ENCODE measurements around the gene DAW1. TPM values are rescaled to one million over a fixed set of nuclear protein-coding genes. Genes with fewer than 3 reads are reported as not detected.
A peak's percentile ranks its signal among the peaks of the same experiment; 100 is the strongest.

DAW1 gene
- total and polyA plus RNA-seq, 12 donors, result 0.26 TPM; not detected in 11

GRCh38 chr2:227890495-227891079, 19.2 kb downstream of the DAW1 start:
- H3K9me3 ChIP-seq (replicated peaks in 1 of 3), result no peaks in the 10 kb centered on the region
- DNase-seq, result no peak
- H3K27ac ChIP-seq, result no peak overlapping the region
- WGBS, 4 donors, result 0 to 1% (median 0%) methylated on average over 2 of the region's 2 CpGs
- intact Hi-C loops (cut with DNase I), result no loop called here
- H3K4me1 ChIP-seq (replicated peaks in 1 of 2), result no peaks in the 10 kb centered on the region
- TF ChIP-seq CTCF (IDR thresholded peaks at IDR 0.05), result peak; percentile 38 to 72 (median 56)
- no peak for TF ChIP-seq POLR2A (IDR thresholded peaks at IDR 0.05)
- no peaks in the 10 kb centered on the region for H3K27me3 ChIP-seq
- H3K36me3 ChIP-seq (replicated peaks in 1 of 2), result no peaks in the 10 kb centered on the region
- no peak overlapping the region for H3K4me3 ChIP-seq

- WGBS, 4 donors, result 75 to 83% (median 81%) methylated on average over 2 of the region's 2 CpGs
- TF ChIP-seq CTCF (IDR thresholded peaks at IDR 0.05), result no peak
- TF ChIP-seq POLR2A (IDR thresholded peaks at IDR 0.05), result no peak
- no peak overlapping the region for H3K27ac ChIP-seq
- no peak overlapping the region for H3K4me3 ChIP-seq
- no peaks in the 10 kb centered on the region for H3K27me3 ChIP-seq
- no peak for DNase-seq
- intact Hi-C loops (cut with DNase I), result no loop called here
- no peaks in the 10 kb centered on the region for H3K4me1 ChIP-seq (replicated peaks in 1 of 2)
- H3K9me3 ChIP-seq (replicated peaks in 1 of 3), result no peaks in the 10 kb centered on the region
- H3K36me3 ChIP-seq (replicated peaks in 1 of 2), result no peaks in the 10 kb centered on the region
Measured at GRCh38 chr2:227891673-227892072, 20.2 kb downstream of the DAW1 start.

- H3K36me3 ChIP-seq (replicated peaks in 1 of 2), result no peaks in the 10 kb centered on the region
- TF ChIP-seq POLR2A (IDR thresholded peaks at IDR 0.05) (no peak), CTCF (IDR thresholded peaks at IDR 0.05) (no peak)
- no peaks in the 10 kb centered on the region for H3K27me3 ChIP-seq
- WGBS, 4 donors, result 62 to 70% (median 64%) methylated on average over 1 to 2 of the region's 2 CpGs
- DNase-seq, result no peak
- H3K4me1 ChIP-seq (replicated peaks in 1 of 2), result no peaks in the 10 kb centered on the region
- intact Hi-C loops (cut with DNase I), result no loop called here
- no peak overlapping the region for H3K27ac ChIP-seq
- H3K4me3 ChIP-seq, result no peak overlapping the region
- H3K9me3 ChIP-seq (replicated peaks in 1 of 3), result no peaks in the 10 kb centered on the region
Measured at GRCh38 chr2:227903381-227903780, 31.9 kb downstream of the DAW1 start.

- no peaks in the 10 kb centered on the region for H3K36me3 ChIP-seq (replicated peaks in 1 of 2)
- no peak for DNase-seq
- no peak for TF ChIP-seq CTCF (IDR thresholded peaks at IDR 0.05)
- TF ChIP-seq POLR2A (IDR thresholded peaks at IDR 0.05), result no peak
- H3K9me3 ChIP-seq (replicated peaks in 1 of 3), result no peaks in the 10 kb centered on the region
- no peak overlapping the region for H3K4me3 ChIP-seq
- H3K27ac ChIP-seq, result no peak overlapping the region
- intact Hi-C loops (cut with DNase I), result no loop called here
- whole genome bisulfite sequencing, 4 donors, result 68 to 81% (median 78%) methylated on average over 1 of the region's 1 CpG
- H3K27me3 ChIP-seq, result no peaks in the 10 kb centered on the region
- H3K4me1 ChIP-seq (replicated peaks in 1 of 2), result no peaks in the 10 kb centered on the region
Measured at GRCh38 chr2:227906991-227907390, 35.6 kb downstream of the DAW1 start.

All from adrenal gland (tissue), 12 donors.